Caki2 (cell line): ENCODE data around the gene ASL. TPM values are rescaled to one million over a fixed set of nuclear protein-coding genes. Genes with fewer than 3 reads are reported as not detected.
A peak's percentile ranks its signal among the peaks of the same experiment; 100 is the strongest.
"Not testable (repeated sequence)": the region's sequence is repeated elsewhere in the genome, so short reads cannot be mapped to it uniquely, and the experiment has no call there.

Experiments used
- DNase-seq: peaks from one replicate; pipeline ENCODE4 v3.0.0-alpha.2; 2015; ENCODE audit warnings: low read depth
- in situ Hi-C: cut with HindIII; loops from 2 replicates; pipeline ENCODE4 v1.10.0; 2016; ENCODE audit warnings: low sequenced_read_pairs, low pct_unique_long_range_greater_than_20kb, mixed read lengths
- total RNA-seq: library from RNA; depleted of rRNA; stranded (reverse); fragments of >200 nt; shearing (Covaris generic); gene quantifications from 2 replicates; pipeline ENCODE4 v1.2.3, GENCODE V29; 2014; ENCODE audit warnings: low replicate concordance

The ASL gene
- total RNA-seq, 1 experiment from 2014 or later = 85.7 TPM

DNA sequence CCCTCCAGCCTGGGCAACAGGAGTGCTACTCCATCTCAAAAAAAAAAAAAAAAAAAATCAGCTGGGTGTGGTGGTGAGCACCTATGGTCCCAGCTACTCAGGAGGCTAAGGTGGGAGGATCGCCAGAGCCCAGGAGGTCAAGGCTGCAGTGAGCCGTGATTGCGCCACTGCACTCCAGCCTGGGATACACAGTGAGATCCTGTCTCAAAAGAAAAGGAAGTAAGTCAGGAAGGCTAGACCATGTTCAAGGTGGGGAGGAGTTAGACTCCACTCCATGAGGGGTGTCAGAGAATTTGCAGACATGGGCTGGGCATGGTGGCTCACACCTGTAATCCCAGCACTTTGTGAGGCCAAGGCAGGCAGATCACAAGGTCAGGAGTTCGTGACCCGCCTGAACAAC is 32.8 kb downstream of the ASL start:
- DNase-seq, in situ Hi-C loops: not testable (repeated sequence)

DNA sequence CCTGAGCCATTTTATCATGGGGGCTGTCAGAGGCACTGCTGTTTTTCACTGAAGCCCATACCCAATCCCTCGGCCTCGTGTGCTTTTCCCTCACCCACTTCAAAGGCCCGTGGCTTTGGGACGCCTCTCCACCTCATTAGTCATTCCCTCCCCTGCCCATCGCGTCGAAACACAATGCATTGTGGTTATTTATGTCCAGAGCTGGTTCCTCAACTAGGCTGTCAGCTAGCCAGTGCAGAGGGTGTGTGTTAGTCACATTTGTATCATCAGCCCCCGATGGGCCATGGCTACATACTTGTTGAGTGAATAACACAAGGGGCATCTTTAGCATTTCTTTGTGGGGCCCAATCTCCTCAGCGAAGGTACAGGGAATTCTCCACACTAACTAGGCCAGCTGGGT is 35.2 kb downstream of the ASL start:
- DNase-seq = peak; percentile 82
- in situ Hi-C loops = no loop called here

DNA sequence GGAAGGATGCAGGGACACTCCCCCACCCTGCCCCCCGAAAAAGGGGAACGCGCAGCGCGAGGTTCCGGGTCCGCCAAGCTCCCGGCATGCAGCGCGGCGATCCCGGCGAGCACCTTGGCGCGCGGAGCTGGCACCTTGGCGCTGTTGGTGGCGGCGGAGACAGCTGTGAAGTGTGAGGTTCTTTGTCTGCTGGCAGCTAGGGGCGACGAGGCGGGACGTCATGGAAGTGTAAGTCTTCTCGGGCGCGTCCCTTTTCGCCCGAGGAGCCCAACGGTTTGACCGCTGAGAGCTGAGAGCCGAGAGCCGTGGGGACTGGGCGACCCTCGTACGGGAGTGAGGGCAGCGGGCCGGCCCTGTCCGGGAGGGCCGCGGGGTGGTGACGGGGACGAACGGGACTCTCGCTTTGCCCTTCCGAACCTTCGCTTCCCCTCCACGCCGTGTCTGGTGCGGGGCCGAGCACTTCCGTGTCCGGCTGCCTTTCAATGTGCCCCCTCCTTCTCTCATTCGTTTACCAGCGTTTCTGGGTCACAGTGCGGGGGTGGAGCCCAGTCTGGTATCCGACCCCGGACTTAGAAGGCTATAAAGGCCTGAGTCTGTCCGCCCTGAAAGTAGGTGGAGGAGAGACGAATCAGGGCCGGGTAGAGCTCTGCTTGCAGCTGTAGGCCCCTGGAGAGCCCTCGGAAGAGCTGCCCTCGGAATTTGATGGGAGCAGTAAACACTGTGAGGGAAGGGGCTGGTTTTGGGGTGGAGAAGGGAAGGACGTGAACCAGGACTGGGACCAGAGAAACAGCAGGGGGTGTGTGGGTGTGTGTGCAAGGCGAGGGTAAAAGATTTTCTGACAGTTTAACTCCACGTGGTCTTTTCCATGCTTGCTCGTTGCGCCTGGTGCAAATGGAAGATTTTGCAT is 39.4 kb downstream of the ASL start, which contains the start of gene CRCP:
Gene CRCP (plus strand): TSS at position 105 of the 907 bp plus-strand sequence. CDS start 116 bp downstream, at position 221.
- peak; percentile 85 for DNase-seq
- in situ Hi-C loops = no loop called here

GRCh38 chr7:66116680-66117420 is 41.2 kb downstream of the ASL start:
- in situ Hi-C loops, DNase-seq: not testable (repeated sequence)

- no peak for DNase-seq
- in situ Hi-C loops = no loop called here
Observed at GRCh38 chr7:66118603-66119002, 43.0 kb downstream of the ASL start.

GRCh38 chr7:66119245-66119850 is 43.7 kb downstream of the ASL start:
- DNase-seq = no peak
- in situ Hi-C loops = no loop called here

DNA sequence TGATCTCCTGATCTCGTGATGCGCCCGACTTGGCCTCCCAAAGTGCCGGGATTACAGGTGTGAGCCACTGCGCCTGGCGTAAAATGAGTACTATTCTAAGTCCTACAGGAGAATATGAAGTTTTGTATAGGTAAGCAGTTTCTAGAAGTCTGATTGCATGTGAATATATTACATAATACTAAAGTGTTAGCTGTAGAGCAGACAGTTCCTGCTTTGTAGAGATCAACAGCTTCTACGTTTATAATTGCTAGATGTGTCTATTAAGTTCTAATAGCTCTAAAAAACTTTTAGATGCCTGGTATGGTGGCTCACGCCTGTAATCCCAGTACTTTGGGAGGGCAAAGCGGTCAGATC is 47.5 kb downstream of the ASL start:
- in situ Hi-C loops = no loop called here
- DNase-seq = no peak

DNA sequence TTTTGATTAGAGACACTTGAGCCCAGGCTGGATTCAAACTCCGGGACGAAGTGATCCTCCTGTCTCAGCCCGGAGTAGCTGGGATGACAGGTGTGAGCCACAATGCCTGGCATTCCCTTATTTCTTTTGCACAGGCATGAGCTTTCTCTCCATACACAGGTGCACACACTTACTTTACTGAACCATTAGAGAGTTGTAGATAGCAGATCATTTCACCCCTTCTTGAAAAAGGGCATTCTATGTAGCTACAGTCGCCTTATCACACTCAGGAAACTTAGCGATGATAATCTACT is 48.9 kb downstream of the ASL start:
- DNase-seq, in situ Hi-C loops: not testable (repeated sequence)

GRCh38 chr7:66125052-66125694 is 49.6 kb downstream of the ASL start:
- in situ Hi-C loops = no loop called here
- no peak for DNase-seq

DNA sequence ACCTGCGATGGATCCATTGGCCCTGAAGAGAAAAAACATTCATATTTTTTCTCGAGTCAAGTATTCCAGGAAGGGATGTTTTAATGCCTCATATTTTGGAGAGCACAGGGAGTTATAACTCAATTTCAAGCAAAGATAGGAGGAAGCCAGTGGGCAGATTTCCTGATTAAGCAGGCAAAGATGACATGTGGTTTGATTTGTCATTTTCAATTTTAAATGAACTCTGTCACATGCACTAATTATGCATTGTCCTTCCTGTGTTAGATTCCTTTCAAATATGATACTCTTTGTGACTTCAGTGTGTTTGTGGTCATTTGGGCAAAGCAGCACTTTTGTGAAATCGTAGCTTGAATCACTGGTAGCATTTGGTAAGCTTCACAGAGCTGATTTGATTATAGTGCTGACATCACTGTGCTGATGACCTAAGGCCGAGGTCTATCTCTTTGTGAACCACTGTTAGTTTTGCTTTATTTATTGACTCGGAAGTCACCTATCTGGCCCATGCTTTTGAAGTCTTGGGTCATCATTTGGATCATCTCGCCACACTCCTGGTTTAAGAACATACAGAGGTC is 50.2 kb downstream of the ASL start:
- in situ Hi-C loops, DNase-seq: not testable (repeated sequence)

- DNase-seq, in situ Hi-C loops: not testable (repeated sequence)
Observed at GRCh38 chr7:66127172-66127571, 51.6 kb downstream of the ASL start.

- in situ Hi-C loops = no loop called here
- DNase-seq = no peak
Observed at GRCh38 chr7:66138994-66139752, 63.6 kb downstream of the ASL start.

GRCh38 chr7:66140924-66141323 is 65.3 kb downstream of the ASL start:
- DNase-seq = peak; percentile 58
- in situ Hi-C loops = no loop called here

DNA sequence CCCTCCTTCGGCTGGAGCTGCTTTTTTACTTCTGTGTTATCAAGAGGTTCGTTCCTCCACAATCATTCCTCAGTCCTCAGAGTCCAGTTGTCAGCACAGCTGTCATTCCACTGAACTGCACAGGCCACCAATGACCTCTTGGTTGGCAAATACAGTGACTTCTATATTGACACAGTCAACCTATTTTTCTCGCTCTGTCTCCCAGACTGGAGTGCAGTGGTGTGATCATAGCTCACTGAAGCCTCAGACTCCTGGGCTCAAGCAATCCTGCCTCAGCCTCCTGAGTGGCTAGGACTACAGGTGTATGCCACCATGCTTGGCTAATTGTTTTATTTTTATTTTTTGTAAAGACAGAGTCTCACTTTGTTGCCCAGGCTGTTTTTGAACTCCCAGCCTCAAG is 66.7 kb downstream of the ASL start:
- in situ Hi-C loops = no loop called here
- DNase-seq = no peak

DNA sequence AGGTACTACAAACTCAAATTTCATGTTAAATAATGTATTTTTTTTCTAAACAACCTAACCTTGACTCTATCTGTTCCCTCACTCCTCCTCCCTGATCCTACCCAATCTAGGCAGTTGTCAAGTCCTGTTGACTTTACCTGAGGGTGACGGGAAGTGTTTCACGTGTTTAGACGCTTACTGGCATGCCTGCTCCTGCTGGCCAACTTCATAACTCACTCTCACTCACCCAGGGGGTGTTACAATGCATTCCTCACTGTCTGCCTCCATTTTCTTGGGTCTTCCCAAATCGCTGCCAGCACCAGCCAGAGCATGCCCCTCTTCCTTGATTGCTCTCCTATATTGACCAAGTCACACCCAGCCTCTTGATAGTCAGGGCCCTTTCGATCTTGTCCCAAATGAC is 67.4 kb downstream of the ASL start:
- in situ Hi-C loops = no loop called here
- no peak for DNase-seq
